Mesodermal cell (in vitro differentiated cells): ENCODE measurements around the gene RPTOR.

Source experiments
- H3K27ac ChIP-seq: 2 replicates; pipeline ENCODE4 v1.7.0; 2013; ENCODE audit warnings: mild to moderate bottlenecking, low read depth, low read length, moderate library complexity; ENCODE audit not compliant: severe bottlenecking
- H3K36me3 ChIP-seq: 2 replicates; pipeline ENCODE4 v1.7.1; 2013; ENCODE audit warnings: mild to moderate bottlenecking, low read length, moderate library complexity; ENCODE audit not compliant: control insufficient read depth, insufficient read depth
- H3K4me1 ChIP-seq: one replicate; pipeline ENCODE4 v1.7.1; 2013; ENCODE audit warnings: mild to moderate bottlenecking, low read length; ENCODE audit not compliant: insufficient read depth, control insufficient read depth, poor library complexity, severe bottlenecking
- H3K4me3 ChIP-seq: 2 replicates; pipeline ENCODE4 v1.7.0; 2013; ENCODE audit warnings: low read length, control low read depth, mild to moderate bottlenecking; ENCODE audit not compliant: insufficient read depth, poor library complexity, severe bottlenecking; ENCODE audit errors: extremely low read depth
- H3K9me3 ChIP-seq: 2 replicates; pipeline ENCODE4 v1.7.1; 2013; ENCODE audit warnings: mild to moderate bottlenecking, low read length, moderate library complexity; ENCODE audit not compliant: control insufficient read depth
- WGBS, 2 experiments: methylation state at CpG; one replicate each; pipeline ENCODE4 v1.1.5; 2013; ENCODE audit warnings: missing lambda C conversion rate in 2 of 2; ENCODE audit not compliant: insufficient coverage in 2 of 2; 5-methylcytosine and 5-hydroxymethylcytosine counted together

The RPTOR gene

GRCh38 chr17:80838311-80839025 lies 293.8 kb downstream of the RPTOR start:
- H3K4me3 ChIP-seq: no peak overlapping the region
- H3K36me3 ChIP-seq: no peaks in the 10 kb centered on the region
- H3K27ac ChIP-seq: no peak overlapping the region
- H3K9me3 ChIP-seq: no peaks in the 10 kb centered on the region
- H3K4me1 ChIP-seq: peaks cover 1% of the 10 kb centered on the region
- 94 to 95% methylated on average over 27 to 30 of the region's 30 CpGs for WGBS, 2 experiments

- Histone ChIP-seq H3K36me3 (no peaks in the 10 kb centered on the region), H3K4me1 (no peaks in the 10 kb centered on the region), H3K27ac (no peak overlapping the region), H3K4me3 (no peak overlapping the region), H3K9me3 (no peaks in the 10 kb centered on the region)
- WGBS, 2 experiments: 82 to 87% methylated on average over 9 of the region's 11 CpGs
Observed at GRCh38 chr17:80839026-80839345, 294.3 kb downstream of the RPTOR start.

- 97 to 98% methylated on average over 3 to 5 of the region's 8 CpGs for WGBS, 2 experiments
- no peaks in the 10 kb centered on the region for H3K9me3 ChIP-seq
- no peak overlapping the region for H3K27ac ChIP-seq
- H3K4me3 ChIP-seq: no peak overlapping the region
- no peaks in the 10 kb centered on the region for H3K36me3 ChIP-seq
- H3K4me1 ChIP-seq: no peaks in the 10 kb centered on the region
Observed at GRCh38 chr17:80839511-80839941, 294.9 kb downstream of the RPTOR start.

GRCh38 chr17:80839970-80840369 lies 295.3 kb downstream of the RPTOR start:
- no peak overlapping the region for H3K27ac ChIP-seq

GRCh38 chr17:80842456-80843013 lies 297.9 kb downstream of the RPTOR start:
- WGBS, 2 experiments: 93 to 97% methylated on average over 14 to 15 of the region's 15 CpGs
- no peaks in the 10 kb centered on the region for H3K4me1 ChIP-seq
- H3K27ac ChIP-seq: no peak overlapping the region
- H3K9me3 ChIP-seq: no peaks in the 10 kb centered on the region
- H3K36me3 ChIP-seq: peaks cover 6% of the 10 kb centered on the region
- no peak overlapping the region for H3K4me3 ChIP-seq

More at GRCh38 chr17:80839970-80840369, 295.3 kb downstream of the RPTOR start:
- Histone ChIP-seq H3K36me3 (no peaks in the 10 kb centered on the region), H3K9me3 (no peaks in the 10 kb centered on the region), H3K4me3 (no peak overlapping the region), H3K4me1 (no peaks in the 10 kb centered on the region)
- WGBS, 2 experiments: 84 to 96% methylated on average over 12 to 13 of the region's 15 CpGs

- Histone ChIP-seq H3K36me3 (peaks cover 9% of the 10 kb centered on the region), H3K4me3 (no peak overlapping the region), H3K4me1 (no peaks in the 10 kb centered on the region), H3K9me3 (no peaks in the 10 kb centered on the region), H3K27ac (no peak overlapping the region)
- 93 to 94% methylated on average over 12 to 13 of the region's 13 CpGs for WGBS, 2 experiments
Observed at GRCh38 chr17:80843741-80844156, 299.1 kb downstream of the RPTOR start.

- Histone ChIP-seq H3K9me3 (no peaks in the 10 kb centered on the region), H3K27ac (no peak overlapping the region), H3K4me3 (no peak overlapping the region), H3K4me1 (no peaks in the 10 kb centered on the region), H3K36me3 (peaks cover 9% of the 10 kb centered on the region)
- 86 to 96% methylated on average over 6 to 16 of the region's 25 CpGs for WGBS, 2 experiments
Observed at GRCh38 chr17:80844418-80844990, 299.9 kb downstream of the RPTOR start.

GRCh38 chr17:80845069-80845862 lies 300.6 kb downstream of the RPTOR start:
- no peak overlapping the region for H3K4me3 ChIP-seq
- no peak overlapping the region for H3K27ac ChIP-seq
- H3K9me3 ChIP-seq: no peaks in the 10 kb centered on the region
- H3K36me3 ChIP-seq: peaks cover 9% of the 10 kb centered on the region
- no peaks in the 10 kb centered on the region for H3K4me1 ChIP-seq
- 84 to 88% methylated on average over 30 to 31 of the region's 31 CpGs for WGBS, 2 experiments

GRCh38 chr17:80845863-80846671 lies 301.4 kb downstream of the RPTOR start:
- Histone ChIP-seq H3K9me3 (no peaks in the 10 kb centered on the region), H3K27ac (no peak overlapping the region), H3K36me3 (peaks cover 9% of the 10 kb centered on the region), H3K4me3 (no peak overlapping the region), H3K4me1 (no peaks in the 10 kb centered on the region)
- WGBS, 2 experiments: 89 to 93% methylated on average over 36 of the region's 36 CpGs

- Histone ChIP-seq H3K4me3 (no peak overlapping the region), H3K27ac (no peak overlapping the region), H3K4me1 (no peaks in the 10 kb centered on the region), H3K9me3 (no peaks in the 10 kb centered on the region), H3K36me3 (peaks cover 9% of the 10 kb centered on the region)
- WGBS, 2 experiments: 94 to 96% methylated on average over 15 of the region's 17 CpGs
Observed at GRCh38 chr17:80846932-80847331, 302.3 kb downstream of the RPTOR start.
